Activated CD4-positive, alpha-beta T cell treated with anti-CD3 and anti-CD28 coated beads for 24 hours (primary cell): ENCODE measurements around the gene BPIFB3.
"Not testable (repeated sequence)": the region's sequence is repeated elsewhere in the genome, so short reads cannot be mapped to it uniquely, and the experiment has no call there.

Experiments used
- DNase-seq, 2 donors: peaks; one replicate each; pipeline ENCODE4 v3.0.0-alpha.2; 2020; ENCODE audit warnings: low read depth in 2 of 2

Gene BPIFB3

DNA sequence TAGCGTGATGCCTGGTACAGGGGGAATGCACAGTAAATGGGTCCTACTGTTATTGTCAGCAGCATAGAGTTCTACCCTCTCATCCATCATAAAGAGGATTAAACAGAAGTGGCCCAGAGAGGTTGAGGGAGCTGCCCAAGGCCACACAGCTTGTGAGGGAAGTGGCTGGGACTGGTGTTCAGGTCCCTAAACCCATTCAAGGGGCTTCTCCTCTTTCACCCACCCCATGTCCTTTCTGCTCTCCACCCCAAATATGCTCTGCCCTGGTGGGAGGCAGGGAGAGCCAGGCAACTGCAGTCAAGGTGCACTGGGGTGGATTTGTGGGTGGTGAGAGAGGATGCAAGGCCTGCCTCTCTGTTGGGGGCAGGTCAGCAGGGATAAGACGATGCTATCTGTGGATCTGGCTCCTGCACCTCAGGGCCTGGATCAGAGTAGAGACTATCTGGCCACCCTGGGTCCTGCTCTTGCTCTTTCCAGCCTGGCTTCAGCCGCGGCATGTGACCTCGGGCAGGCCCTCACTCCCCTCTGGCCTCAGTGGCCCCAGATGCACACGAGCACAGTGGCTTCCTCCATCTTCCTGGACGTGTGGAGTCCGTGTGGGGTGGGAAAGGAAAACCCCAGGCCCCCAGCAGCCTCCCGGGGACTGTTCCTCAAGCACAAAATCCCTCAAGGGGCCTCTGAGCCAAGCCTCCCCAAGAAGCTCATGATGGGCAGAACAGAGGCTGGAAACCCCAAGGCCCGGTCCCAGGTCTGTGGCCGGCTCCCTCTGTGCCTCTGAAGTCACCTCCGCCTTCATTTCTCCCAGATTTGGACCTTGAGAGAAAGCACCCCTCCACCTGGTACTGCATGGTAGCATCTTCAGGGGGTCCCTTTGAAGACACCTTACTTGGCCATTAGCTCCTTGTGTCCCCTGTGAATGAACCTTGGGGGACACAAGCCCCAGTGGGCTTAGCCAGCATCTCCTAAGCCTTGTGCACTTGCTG lies 25.6 kb upstream of the BPIFB3 start:
- DNase-seq: no peak

- no peak for DNase-seq
These were observed 24.8 kb upstream of the BPIFB3 start for GRCh38 chr20:33028875-33029274.

DNA sequence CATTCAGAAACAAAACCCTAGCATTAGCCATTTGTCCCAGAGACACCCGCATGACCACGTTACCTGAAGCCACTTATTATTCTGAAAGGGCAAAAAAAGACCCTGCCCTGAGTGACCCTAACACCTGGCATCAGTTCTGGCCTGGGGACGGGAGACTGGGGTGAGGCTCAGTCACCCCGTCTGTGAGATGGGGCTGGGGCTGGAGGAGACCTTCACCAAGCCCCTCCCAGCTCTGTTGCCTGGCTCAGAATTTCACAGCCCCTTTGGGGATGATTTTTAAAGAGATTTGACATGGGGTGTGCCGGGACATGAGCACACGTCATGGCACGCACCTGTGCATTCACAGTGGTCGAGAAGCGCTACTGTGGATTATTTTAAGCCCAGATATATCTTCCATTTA lies 23.6 kb upstream of the BPIFB3 start:
- no peak for DNase-seq

GRCh38 chr20:33030569-33030968 lies 23.1 kb upstream of the BPIFB3 start:
- no peak for DNase-seq

- DNase-seq: no peak
These were observed 22.2 kb upstream of the BPIFB3 start, which contains the start of gene BPIFB6 for GRCh38 chr20:33031531-33031930. TSS of gene BPIFB6 (plus strand) at chr20:33031648. CDS start at chr20:33031648, 0 bp downstream.

DNA sequence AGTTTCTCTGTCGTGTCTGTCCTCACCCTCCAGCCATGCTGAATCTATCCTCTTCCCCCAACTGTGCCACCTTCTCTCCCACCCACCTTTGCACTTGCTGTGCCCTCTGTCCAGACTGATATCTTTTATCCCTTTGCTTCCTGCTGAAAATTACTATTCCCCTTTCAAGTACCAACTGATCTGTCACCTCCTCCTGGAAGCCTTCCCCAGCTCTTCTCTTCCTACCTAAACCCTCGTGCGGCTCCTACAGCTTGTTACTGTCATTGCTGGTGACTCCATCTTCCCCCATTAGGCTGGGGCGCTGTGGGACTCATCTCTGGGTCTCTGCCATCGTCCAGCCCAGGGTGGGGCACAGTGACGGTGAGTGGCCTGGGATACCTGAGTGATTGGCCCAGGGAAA lies 21.1 kb upstream of the BPIFB3 start:
- DNase-seq: no peak

- no peak for DNase-seq
These were observed 20.3 kb upstream of the BPIFB3 start for GRCh38 chr20:33033381-33033780.

- DNase-seq: no peak
These were observed 19.6 kb upstream of the BPIFB3 start for GRCh38 chr20:33034115-33034514.

DNA sequence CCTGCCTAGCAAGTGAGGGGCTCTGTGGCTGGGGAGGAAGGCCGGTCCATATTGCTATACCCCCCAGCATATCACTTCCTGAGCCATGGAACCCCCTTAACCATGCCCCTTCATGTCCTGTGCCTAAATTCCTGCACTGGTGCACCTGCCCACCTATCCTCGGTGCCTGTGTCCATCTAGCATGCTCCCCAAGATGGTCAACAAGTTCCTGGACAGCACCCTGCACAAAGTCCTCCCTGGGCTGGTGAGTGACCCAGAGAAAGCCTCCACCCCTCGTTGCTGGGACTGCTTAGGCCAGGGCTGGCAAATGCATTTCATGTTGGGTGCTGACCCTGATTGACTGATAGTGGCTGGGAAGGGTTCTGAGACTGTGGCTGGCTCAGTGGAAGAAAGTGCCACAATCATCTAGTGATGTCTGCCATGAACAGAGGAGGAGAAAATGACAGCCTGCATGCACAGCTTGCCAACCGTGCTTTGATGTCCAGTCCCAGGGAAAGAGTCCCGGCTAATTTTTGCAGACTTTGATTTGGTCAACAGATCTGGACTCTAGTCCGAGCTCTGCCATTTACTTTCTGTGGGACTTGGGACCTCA lies 18.7 kb upstream of the BPIFB3 start:
- DNase-seq: no peak

DNA sequence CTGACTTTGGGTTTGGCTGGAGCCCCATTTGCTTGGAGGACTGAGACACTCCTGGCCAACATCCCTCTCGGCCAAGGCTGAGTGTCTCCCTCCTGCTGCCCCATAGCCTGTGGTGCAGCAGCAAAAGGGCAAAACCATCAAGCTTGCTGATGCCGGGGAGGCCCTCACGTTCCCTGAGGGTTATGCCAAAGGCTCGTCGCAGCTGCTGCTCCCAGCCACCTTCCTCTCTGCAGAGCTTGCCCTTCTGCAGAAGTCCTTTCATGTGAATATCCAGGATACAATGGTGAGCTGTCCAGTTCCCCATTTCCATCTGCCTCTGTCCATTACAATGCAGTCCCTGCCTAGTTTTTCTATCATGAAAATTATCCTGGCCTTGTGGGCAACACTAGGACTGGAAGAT lies 16.2 kb upstream of the BPIFB3 start:
- DNase-seq: no peak

- DNase-seq: no peak
These were observed 15.5 kb upstream of the BPIFB3 start for GRCh38 chr20:33038243-33038642.

GRCh38 chr20:33042430-33042829 lies 11.3 kb upstream of the BPIFB3 start:
- no peak for DNase-seq

GRCh38 chr20:33042983-33043730 lies 10.5 kb upstream of the BPIFB3 start:
- DNase-seq: no peak

DNA sequence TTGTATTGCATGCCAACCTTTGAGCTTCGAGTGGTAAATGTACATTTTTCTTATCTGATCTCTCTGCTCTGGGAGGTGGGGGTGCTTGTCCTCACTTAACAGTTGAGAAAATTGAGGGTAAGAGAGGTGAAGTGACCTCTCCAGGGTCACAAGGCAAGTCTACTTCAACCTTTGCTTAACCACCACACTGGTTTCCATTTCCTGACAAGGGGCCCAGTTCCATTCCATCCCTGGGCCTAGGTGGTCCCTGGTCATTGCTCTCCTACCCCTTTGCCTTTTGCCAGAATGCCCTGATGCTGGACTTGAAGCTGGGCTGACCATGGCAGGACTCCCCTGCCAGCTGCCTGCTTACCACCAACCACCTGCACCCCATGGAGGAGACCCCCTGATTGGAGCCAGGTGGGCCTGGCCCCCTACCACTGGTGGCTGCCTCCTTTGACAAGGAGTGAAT lies 9.9 kb upstream of the BPIFB3 start:
- no peak for DNase-seq

GRCh38 chr20:33045129-33045721 lies 8.5 kb upstream of the BPIFB3 start:
- not testable (repeated sequence) for DNase-seq

DNA sequence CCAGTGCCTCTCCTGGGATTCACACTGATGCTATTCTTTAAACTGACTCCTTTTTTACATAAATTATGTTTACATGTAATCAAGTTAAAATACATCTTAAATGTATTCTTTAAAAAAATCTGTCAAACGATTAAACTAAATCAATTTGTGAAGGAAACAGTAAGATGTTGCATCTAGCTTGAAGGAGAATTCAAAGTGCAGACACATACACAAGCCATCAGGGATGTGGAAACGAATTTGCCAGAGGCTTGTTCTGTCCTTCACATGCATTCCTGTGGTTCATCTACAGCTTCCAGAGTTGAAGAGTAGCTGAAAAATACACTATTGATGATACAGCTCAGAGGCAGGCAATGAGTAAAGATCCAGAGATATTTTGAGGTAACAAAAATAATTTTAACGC lies 7.3 kb upstream of the BPIFB3 start:
- no peak for DNase-seq

DNA sequence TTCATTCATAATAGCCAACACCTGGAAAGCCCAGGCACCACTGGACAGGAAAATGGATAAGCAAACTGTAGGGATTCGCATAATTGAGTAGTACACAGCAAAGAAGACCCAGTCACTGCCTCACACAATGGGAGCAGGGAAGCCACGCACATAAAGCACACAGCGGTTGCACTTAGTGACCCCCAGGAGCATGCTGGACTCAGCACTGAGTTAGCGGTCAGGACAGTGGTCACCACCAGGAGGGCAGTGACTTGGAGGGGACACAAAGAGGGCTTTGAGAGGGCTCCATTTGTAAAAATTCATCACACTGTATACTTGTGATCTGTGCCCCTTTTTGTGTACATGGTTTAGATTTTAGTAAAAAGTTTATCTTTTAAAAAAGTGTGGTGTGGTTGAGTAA lies 2.4 kb upstream of the BPIFB3 start:
- DNase-seq: no peak

DNA sequence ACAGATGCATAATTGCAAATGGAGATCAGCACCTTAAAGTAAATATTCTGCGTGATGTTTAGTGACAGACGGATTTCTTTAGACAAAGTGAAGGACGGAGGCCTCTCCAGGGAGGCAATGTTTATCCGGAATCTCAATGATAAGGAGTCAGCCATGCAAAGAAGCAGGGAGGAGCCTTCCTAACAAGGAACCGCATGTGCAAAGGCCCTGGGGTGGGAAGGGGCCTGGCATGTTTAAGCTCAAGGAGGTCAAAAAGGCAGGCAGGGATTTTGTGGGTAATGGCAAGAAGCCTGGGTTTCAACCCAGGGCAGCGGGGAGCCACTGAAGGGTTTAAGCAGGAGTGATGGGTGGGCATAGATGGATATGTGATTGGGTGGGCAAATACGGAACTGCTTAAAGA lies 678 bp downstream of the BPIFB3 start:
- no peak for DNase-seq

DNA sequence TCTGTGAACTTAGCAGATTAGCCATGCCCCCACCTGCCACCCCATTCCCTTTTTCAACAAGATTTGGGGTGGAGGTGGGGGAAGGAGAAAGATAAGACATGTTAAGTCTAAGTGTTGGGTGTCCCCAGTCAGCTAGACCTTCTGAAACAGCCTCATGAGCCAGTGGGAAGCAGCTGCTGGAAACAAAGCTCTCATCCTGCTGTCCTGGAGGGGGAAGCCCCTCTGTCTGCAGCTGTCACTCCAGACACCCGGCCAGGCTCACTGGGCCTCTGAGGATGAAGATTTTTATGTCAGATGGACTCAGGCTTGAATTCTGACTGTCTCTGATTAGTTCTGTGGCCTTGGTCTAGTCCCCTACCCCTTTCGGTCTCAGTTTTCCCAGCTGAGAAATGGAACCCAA lies 1.1 kb downstream of the BPIFB3 start:
- DNase-seq: no peak

DNA sequence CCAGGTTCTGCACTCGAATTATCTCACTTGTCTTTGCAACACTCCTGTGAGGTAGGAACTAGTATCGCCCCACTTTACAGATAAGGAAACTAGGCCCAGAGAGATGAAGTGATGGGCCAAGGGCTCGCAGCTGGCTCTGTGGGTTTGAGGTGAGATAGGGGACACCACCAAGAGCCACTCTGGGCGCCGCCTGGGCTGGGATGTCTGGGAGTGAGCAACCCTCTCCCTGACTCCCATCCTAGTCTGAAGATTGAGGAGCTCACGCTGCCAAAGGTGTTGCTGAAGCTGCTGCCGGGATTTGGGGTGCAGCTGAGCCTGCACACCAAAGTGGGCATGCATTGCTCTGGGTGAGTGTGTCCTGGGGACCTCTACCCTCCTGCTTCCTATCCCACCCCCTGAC lies 5.4 kb downstream of the BPIFB3 start:
- no peak for DNase-seq

GRCh38 chr20:33059741-33060390 lies 6.2 kb downstream of the BPIFB3 start:
- no peak for DNase-seq

- no peak for DNase-seq
These were observed 7.9 kb downstream of the BPIFB3 start for GRCh38 chr20:33061658-33062028.
